ENCODE results near the gene STK40. TPM values are rescaled to one million over a fixed set of nuclear protein-coding genes. Genes with fewer than 3 reads are reported as not detected.
A peak's percentile ranks its signal among the peaks of the same experiment; 100 is the strongest.

The STK40 gene
- total RNA-seq, 1 donor from 2014 or later = 17.6 TPM

DNA sequence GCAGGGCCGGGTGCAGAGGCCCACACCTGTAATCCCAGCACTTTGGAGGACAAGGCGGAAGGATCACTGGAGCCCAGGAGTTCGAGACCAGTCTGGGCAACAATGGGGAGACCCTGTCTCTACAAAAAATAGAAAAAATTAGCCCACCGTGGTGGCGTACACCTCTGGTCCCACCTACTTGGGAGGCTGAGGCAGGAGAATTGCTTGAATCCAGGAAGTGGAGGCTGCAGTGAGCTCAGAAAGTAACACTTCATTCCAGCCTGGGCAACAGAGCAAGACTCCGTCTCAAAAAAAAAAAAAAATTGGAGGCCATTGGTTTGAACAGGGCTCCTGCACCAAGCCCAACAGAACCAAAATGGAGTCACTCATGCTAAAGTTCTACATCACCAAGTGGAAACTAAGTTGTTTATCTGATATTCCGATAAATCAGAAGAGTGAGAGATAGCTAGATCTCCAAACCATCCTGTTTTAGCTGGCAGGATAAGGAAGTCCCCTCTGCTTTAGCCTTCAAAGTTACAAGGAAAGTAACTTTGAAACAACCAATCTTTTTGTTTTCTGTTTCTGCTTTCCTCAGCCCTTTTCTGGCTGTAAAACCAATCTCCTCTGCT is 12.8 kb upstream of the STK40 start:
- TF ChIP-seq, protein P1, sequence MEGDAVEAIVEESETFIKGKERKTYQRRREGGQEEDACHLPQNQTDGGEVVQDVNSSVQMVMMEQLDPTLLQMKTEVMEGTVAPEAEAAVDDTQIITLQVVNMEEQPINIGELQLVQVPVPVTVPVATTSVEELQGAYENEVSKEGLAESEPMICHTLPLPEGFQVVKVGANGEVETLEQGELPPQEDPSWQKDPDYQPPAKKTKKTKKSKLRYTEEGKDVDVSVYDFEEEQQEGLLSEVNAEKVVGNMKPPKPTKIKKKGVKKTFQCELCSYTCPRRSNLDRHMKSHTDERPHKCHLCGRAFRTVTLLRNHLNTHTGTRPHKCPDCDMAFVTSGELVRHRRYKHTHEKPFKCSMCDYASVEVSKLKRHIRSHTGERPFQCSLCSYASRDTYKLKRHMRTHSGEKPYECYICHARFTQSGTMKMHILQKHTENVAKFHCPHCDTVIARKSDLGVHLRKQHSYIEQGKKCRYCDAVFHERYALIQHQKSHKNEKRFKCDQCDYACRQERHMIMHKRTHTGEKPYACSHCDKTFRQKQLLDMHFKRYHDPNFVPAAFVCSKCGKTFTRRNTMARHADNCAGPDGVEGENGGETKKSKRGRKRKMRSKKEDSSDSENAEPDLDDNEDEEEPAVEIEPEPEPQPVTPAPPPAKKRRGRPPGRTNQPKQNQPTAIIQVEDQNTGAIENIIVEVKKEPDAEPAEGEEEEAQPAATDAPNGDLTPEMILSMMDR (conservative IDR thresholded peaks at IDR 0.05; ENCODE audit: low read depth, low read length) = no peak
- peak overlapping the region; percentile 83 for H3K4me3 ChIP-seq (ENCODE audit: low read depth, low read length)
- DNase-seq (ENCODE audit: low read depth) = no peak

DNA sequence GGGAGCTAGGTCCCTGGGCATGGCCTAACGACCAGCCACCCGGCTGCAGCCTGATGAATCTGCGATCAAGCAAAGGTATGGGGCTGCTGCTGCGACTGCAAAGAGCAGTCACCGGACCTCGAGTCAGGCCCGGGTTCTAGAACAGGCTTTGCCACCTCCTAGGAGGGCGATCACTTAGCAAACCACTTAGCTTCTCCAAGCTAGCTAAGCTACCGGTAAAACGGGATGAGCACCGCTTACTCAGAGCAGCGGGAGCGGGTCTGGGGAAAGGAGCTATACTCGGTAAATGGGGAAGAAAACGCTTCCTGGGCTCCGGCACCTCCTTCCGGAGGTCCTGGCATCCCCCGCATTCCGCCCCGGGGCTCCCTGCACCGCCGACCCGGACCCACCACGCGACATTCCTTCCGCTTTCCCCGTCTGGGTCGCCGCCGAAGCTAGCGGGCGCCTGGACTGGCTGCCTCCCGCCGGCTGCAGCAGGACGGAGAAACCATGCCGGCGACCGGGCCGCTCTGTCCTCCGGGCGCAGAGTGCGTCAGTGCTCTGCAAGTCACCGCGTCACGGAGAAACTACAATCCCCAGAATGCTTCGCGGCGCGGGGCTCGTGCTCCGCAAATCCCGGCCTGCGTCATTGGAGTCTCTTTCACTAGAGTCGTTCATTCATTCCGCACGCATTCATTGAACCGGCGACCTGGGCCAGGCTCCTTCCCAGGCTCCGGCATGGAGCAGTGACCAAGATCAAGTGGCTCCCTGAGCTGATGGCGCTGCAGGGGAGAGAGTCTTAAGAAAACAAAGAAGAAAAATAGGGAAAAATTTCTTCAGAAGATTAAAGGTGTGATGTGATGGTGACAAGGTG is 11.9 kb upstream of the STK40 start, which contains the start of gene LSM10:
Gene LSM10 (minus strand): TSS at position 531 of the 853 bp plus-strand sequence. CDS start 3,779 bp downstream, outside the sequence.
- DNase-seq (ENCODE audit: low read depth) = no peak
- TF ChIP-seq, protein P1 (conservative IDR thresholded peaks at IDR 0.05; ENCODE audit: low read depth, low read length) = no peak

DNA sequence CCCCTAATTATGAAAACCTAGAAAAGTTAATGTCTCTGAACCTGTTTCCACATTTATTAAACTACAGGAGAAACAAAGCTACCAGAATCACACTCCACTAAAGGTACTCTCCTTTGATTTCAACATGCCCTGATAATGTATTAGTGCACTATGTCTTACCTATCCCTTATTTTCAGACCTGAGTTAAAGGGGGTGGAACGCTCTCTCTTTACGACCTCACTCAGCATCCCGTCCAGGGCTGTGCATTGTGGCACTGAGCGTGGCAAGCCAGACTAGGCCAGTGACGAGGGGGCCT is 11.3 kb upstream of the STK40 start:
- DNase-seq (ENCODE audit: low read depth) = no peak
- H3K4me3 ChIP-seq (ENCODE audit: low read depth, low read length) = peak overlapping the region; percentile 83
- TF ChIP-seq, protein P1 (conservative IDR thresholded peaks at IDR 0.05; ENCODE audit: low read depth, low read length) = no peak

More for the DNA sequence above, 11.9 kb upstream of the STK40 start, which contains the start of gene LSM10:
- peak within 1 kb of the TSS; percentile 83 for H3K4me3 ChIP-seq (ENCODE audit: low read depth, low read length)

DNA sequence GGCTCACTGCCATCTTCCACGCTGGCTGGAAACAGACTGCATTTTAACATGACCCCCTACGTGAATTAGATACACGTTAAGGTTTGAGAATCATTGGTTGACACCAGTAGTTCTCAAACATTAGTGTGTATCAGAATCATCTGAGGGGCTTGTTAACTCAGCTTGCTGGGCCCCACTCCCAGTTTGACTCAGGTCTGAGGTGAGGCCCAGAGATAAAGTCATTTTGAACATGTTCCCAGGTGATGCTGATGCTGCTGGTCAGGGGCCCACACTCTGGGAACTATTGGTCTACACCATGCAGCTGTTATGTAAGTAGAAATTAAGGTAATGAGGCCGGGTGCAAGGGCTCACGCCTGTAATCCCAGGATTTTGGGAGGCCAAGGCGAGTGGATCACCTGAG is 10.6 kb upstream of the STK40 start:
- TF ChIP-seq, protein P1 (conservative IDR thresholded peaks at IDR 0.05; ENCODE audit: low read depth, low read length) = no peak
- H3K4me3 ChIP-seq (ENCODE audit: low read depth, low read length) = no peak overlapping the region
- DNase-seq (ENCODE audit: low read depth) = no peak

DNA sequence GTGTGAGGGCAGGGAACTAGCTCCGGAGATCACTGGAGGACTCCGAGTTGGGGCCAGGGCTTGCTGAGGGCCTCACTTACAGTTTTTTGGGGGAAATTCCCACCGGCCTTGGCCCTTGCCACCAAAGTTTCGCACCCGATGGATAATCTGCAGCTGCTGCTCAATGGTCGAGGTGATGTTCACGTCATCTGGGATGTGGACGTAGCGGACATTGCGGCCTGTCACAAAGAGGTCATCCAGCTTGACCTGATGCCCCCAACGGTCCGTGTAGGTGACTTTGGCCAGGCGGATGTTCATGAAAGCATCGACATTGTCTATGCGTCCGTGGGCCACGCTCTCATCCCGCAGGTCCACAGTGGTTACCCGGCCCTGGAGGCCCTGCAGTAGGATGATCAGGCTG is 8.0 kb upstream of the STK40 start:
- no peak for DNase-seq (ENCODE audit: low read depth)
- H3K4me3 ChIP-seq (ENCODE audit: low read depth, low read length) = no peak overlapping the region
- TF ChIP-seq, protein P1 (conservative IDR thresholded peaks at IDR 0.05; ENCODE audit: low read depth, low read length) = no peak

DNA sequence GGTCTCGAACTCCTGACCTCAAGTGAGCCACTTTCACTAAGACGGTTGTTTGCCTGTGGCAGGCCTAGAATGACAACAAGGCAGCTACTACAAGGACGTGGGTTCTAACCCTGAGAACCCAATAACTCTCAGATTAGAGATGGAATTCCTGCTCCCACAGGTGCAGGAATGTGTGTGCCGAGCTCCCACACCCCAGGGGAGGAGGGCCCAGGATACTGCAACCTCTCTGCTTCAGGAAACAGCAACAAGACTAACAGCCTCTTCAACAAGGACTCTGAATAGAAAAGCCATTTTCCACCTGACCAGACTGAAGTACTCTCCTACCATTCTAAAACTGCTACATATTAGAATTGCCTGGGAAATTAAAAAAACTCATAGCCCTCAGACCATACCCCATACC is 7.1 kb upstream of the STK40 start:
- TF ChIP-seq, protein P1 (conservative IDR thresholded peaks at IDR 0.05; ENCODE audit: low read depth, low read length) = no peak
- H3K4me3 ChIP-seq (ENCODE audit: low read depth, low read length) = no peak overlapping the region
- no peak for DNase-seq (ENCODE audit: low read depth)

Data from epithelial cell of proximal tubule (primary cell).